ENCODE measurements around the gene IL4. TPM values are rescaled to one million over a fixed set of nuclear protein-coding genes. Genes with fewer than 3 reads are reported as not detected.
"Not testable (repeated sequence)": the region's sequence is repeated elsewhere in the genome, so short reads cannot be mapped to it uniquely, and the experiment has no call there.

The IL4 gene
- total RNA-seq, 1 experiment from 2014 or later, result not detected

GRCh38 chr5:132627470-132627869, 46.3 kb upstream of the IL4 start (continued):
- TF ChIP-seq AR (CRISPR knock-in tag; IDR thresholded peaks at IDR 0.05) (no peak), ZNF317 (CRISPR knock-in tag; IDR thresholded peaks at IDR 0.05; ENCODE audit: borderline replicate concordance, low read depth) (no peak), SMAD3 (CRISPR knock-in tag; IDR thresholded peaks at IDR 0.05; ENCODE audit: borderline replicate concordance) (no peak), SOX15 (CRISPR knock-in tag; IDR thresholded peaks at IDR 0.05) (no peak)

- ChIA-PET CTCF (interaction anchor here (0.9 kb wide), 1 partner anchor 86 kb away, joined by 3 read pairs; no protein-coding TSS in a partner anchor), POLR2A (no interaction called here)
- Mint-ChIP-seq H3K4me1 (no peaks in the 10 kb centered on the region), H3K4me3 (no peak overlapping the region), H3K36me3 (peaks cover 4% of the 10 kb centered on the region), H3K27ac (no peak overlapping the region), H3K9me3 (no peaks in the 10 kb centered on the region), H3K27me3 (ENCODE audit: low read depth) (no peaks in the 10 kb centered on the region)
- TF ChIP-seq MAX (CRISPR knock-in tag; IDR thresholded peaks at IDR 0.05) (no peak), ERG (CRISPR knock-in tag; IDR thresholded peaks at IDR 0.05) (no peak), EMX1 (CRISPR knock-in tag; IDR thresholded peaks at IDR 0.05) (no peak), AFF4 (CRISPR knock-in tag; IDR thresholded peaks at IDR 0.05; ENCODE audit: borderline replicate concordance) (no peak), HMGA2 (CRISPR knock-in tag; IDR thresholded peaks at IDR 0.05) (no peak), NFE2L1 (CRISPR knock-in tag; IDR thresholded peaks at IDR 0.05) (no peak)
- ATAC-seq, result no peak
- DNase-seq (ENCODE audit: low spot score), result no peak
Observed at GRCh38 chr5:132628814-132629213, 45.0 kb upstream of the IL4 start.

DNA sequence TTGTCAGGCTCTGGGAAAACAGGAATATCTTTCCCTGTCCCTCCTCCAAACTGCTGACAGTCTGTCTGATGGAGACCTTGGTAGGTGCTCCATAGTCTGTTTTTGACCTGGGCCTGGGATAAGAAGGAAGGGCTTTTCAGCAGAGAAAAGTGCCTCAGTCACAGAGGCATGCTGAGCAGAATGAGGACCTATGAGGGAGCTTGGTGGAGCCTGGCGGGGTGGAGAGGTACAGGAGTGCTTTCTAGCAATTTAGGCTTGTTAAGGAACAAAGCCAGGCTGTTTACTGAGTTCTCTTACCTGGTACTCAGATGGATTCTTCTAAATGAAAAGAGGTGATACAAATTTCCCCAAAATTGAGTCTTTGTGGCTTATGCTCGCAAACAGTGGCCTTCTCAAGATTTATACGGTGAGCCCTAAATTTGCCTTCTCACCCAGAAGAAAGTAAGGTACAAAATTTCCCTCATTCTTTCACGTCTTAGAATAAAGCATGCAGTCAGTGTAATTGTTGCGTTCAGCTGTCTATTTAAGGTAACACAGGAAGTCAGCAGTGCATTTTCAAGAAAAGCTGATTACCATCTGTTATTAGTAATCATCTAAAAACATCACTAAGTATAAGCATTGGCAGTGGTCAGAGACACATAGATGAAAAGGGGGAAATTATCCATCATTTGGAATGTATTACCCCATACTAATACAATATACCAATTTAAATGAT, 44.4 kb upstream of the IL4 start:
- H3K36me3 Mint-ChIP-seq, result peaks cover 4% of the 10 kb centered on the region
- ATAC-seq (no peak), DNase-seq (ENCODE audit: low spot score) (no peak)
- no peaks in the 10 kb centered on the region for H3K9me3 Mint-ChIP-seq
- H3K4me3 Mint-ChIP-seq, result no peak overlapping the region
- ChIA-PET CTCF (interaction anchor here (0.9 kb wide), 1 partner anchor 86 kb away, joined by 3 read pairs; no protein-coding TSS in a partner anchor), POLR2A (no interaction called here)
- no peak for TF ChIP-seq CREB1 (CRISPR knock-in tag; IDR thresholded peaks at IDR 0.05)
- TF ChIP-seq E2F5 (CRISPR knock-in tag; IDR thresholded peaks at IDR 0.05), result no peak
- no peak for TF ChIP-seq NR1H2 (CRISPR knock-in tag; IDR thresholded peaks at IDR 0.05)
- TF ChIP-seq, protein P1, sequence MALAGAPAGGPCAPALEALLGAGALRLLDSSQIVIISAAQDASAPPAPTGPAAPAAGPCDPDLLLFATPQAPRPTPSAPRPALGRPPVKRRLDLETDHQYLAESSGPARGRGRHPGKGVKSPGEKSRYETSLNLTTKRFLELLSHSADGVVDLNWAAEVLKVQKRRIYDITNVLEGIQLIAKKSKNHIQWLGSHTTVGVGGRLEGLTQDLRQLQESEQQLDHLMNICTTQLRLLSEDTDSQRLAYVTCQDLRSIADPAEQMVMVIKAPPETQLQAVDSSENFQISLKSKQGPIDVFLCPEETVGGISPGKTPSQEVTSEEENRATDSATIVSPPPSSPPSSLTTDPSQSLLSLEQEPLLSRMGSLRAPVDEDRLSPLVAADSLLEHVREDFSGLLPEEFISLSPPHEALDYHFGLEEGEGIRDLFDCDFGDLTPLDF (CRISPR knock-in tag; IDR thresholded peaks at IDR 0.05), result no peak
- no peak for TF ChIP-seq FOXJ3 (CRISPR knock-in tag; IDR thresholded peaks at IDR 0.05; ENCODE audit: borderline replicate concordance)
- TF ChIP-seq PRRX2 (CRISPR knock-in tag; IDR thresholded peaks at IDR 0.05), result no peak
- H3K27ac Mint-ChIP-seq, result no peak overlapping the region
- H3K4me1 Mint-ChIP-seq, result no peaks in the 10 kb centered on the region
- H3K27me3 Mint-ChIP-seq (ENCODE audit: low read depth), result no peaks in the 10 kb centered on the region

- not testable (repeated sequence) for H3K4me1 Mint-ChIP-seq
Observed at GRCh38 chr5:132633587-132633986, 40.2 kb upstream of the IL4 start.

More at GRCh38 chr5:132633587-132633986, 40.2 kb upstream of the IL4 start:
- ATAC-seq; H3K4me3 Mint-ChIP-seq; H3K27me3 Mint-ChIP-seq (ENCODE audit: low read depth); CTCF ChIA-PET; H3K27ac Mint-ChIP-seq; DNase-seq (ENCODE audit: low spot score); H3K9me3 Mint-ChIP-seq: not testable (repeated sequence)
- peaks cover 15% of the 10 kb centered on the region for H3K36me3 Mint-ChIP-seq
- POLR2A ChIA-PET, result interaction anchor here (0.5 kb wide), 1 partner anchor 75 kb away, joined by 6 read pairs; no protein-coding TSS in a partner anchor

Measured in WTC11 (cell line).